ENCODE data around the gene TBL3.
A peak's percentile ranks its signal among the peaks of the same experiment; 100 is the strongest.
"Not testable (repeated sequence)": the region's sequence is repeated elsewhere in the genome, so short reads cannot be mapped to it uniquely, and the experiment has no call there.

TBL3 gene

DNA sequence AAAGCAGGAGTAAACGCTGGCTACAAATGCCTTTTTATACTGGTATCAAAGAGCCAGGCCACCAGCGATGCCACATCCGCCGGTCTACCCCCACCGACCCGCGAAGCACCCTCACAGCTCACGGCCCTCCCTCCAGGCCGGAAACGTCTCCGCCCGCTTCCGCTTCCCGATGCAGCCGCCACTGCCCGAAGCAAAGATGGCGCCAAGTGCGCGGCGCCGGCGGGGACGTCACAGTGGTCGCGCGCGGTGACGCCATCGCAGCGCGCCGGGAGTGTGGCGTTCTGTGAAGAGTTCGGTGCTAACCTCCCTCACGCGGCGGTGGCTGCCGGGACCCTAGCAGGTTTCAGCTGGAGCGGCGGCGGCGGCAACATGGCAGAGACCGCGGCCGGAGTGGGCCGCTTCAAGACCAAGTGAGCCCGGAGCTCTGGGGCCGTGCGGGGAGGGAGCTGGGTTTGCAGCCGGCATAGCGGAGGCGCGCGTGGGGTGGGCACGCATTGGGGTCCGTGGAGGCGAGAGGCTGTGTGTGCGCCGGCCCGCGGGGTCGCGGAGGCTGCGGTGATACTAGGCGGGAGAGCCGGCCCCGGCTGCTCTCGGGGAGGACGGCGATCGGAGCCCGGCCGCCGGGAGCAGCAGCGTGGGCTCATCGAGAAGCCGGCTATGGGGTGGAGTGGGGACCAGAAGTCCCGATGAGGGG is at the start of gene TBL3:
TSS of gene TBL3 (plus strand) at position 258 of the 694 bp plus-strand sequence. CDS start at position 370, 112 bp downstream.
- DNase-seq, result peak; percentile 90

DNA sequence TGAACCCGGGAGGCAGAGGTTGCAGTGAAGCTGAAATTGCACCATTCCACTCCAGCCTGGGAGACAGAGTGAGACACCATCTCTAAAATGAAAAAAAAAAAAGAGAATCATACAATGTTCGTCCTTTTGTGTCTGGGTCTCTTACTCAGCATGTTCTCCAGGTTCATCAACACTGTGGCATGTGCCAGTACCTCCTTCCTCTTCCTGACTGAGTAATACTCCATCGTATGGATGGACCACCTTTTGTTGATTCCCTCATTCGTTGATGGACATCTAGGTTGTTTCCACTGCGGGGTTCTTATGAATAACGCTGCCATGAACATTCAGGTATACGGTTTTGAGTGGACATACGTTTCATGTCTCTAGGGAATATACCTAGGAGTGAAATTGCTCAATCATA is 49.5 kb upstream of the TBL3 start:
- DNase-seq, result no peak

- no peak for DNase-seq
These were observed 48.4 kb upstream of the TBL3 start for GRCh38 chr16:1923299-1924034.

GRCh38 chr16:1924095-1924494 is 47.8 kb upstream of the TBL3 start:
- DNase-seq, result no peak

DNA sequence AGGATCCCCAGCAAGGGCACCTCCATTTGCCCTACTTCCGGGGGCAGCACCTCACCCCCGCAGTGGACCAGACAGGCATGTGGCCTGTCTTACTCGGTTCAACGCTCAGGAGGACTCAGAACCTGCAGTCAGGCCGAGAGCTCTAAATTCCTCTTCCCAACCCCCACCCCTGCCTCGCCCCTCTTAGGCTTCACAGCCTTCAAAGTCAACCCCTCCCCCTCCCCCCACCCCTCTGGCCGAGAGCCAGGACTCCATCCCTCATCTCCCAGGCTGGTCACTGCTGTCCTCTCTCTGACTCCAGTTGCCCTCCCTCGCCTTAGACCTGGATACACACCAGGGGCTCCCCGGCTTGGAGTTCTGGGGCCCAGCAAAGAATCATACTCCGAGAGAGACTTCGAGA is 45.6 kb upstream of the TBL3 start:
- DNase-seq, result no peak

DNA sequence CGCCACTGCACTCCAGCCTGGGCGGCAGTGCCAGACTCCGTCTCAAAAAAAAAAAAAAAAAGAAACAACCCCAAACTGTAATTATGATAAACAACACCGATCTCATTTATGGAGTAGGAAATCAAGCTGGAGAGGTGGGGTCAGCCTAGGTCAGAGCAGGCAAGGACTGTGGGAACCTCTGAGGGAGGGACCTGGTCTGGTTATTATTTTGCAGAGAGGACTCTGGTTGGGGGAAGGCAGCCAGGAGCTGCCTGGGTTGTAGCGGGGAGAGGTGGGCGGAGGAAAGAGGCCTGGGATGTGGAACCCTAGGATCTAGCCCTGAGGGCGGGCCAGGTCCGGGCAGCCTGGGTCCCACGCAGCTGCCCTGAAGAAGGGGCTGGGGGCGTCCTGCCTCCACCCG is 42.7 kb upstream of the TBL3 start:
- DNase-seq, result peak; percentile 72

- peak; percentile 82 for DNase-seq
These were observed 42.1 kb upstream of the TBL3 start for GRCh38 chr16:1929578-1930337.

DNA sequence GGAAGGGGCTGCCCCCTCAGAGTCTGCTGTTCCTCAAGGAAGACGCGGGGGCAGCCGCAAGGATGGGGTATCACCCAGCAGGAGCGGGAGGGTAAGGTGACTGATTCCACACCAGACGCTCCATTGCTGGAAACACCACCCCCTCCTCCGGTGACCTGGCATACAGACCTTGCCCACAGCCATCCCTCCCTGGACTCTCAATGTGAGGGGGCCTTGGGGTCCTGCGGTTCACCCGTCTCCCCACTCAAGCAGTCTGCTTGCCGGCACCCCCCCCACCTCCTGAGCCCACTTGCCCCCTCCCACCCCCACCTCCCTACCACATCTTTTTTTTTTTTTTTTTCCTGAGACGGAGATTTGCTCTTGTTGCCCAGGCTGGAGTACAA is 41.5 kb upstream of the TBL3 start:
- DNase-seq, result no peak

DNA sequence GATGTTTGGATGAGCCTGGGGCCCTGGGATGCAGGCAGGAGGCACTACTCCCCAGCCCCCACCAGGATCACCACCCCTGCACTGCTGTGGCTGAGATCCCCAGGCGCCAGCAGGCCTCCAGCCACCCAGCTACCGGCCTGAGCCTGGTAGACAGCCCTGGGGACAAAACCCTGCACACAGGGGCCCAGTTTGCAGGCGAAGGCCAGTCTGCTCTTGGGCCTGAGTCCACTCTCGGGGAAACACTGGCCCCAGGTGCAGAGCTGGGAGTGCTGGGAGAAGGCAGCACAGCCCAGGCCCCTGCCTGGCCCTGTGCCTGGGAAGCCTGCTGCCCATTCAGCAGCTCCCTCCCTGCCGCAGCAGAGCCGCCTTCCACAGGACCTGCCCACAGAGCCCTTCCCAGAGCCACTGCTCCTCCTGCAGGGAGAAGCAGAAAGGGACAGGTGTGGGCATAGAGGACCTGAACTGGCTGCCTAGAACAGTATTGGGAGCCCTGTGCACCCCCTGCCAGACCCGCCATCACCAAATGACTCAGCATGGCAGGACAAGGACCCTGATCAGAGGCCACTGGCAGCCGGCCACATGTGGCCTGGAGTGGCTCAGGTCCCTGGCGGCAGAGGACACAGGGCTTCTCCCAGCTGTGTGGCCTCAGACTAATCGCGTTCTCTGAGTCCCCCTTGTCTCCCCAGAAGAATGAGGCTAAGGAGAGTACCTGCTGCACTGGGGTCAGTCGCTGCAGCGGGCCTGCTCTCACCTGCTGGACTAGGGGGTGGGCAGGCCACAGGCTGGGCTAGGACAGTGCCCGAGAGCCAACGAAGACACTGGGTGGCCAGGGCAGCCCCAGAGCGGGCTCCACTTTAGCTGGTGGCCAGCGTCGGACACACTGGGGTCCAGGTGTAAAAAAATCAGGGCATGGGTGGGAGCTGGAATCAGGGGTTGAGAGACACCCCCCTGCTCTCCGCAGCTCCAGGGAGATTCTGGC is 39.5 kb upstream of the TBL3 start:
- DNase-seq, result no peak

DNA sequence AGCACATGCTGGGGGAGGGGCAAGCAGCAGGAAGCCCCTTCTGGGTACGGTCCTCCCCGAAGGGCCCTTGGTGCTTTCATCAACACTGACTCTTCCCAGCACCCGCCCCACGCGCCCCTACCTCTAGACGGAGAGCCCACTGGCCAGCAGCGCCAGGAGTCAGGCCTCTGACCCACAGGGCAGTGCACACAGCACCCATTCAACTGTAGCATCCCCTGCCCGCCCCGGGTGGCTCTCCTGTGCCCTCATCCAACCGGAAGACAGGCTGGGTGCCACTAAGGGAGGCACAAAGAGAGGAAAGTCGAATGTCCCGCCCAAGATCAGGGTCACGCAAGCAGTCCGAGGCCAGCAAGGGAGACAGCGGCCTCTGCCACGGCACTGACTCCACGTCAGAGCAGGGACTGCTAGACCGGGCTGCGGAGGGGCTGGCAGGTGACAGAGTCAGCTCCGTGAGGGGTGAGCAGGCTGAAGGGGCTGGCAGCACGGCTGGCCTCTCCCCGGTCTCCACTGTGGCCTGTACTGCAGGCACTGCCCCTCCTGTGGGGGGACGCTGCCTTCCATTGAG is 38.7 kb upstream of the TBL3 start:
- DNase-seq, result no peak

GRCh38 chr16:1936945-1937479 is 34.8 kb upstream of the TBL3 start:
- DNase-seq, result no peak

- DNase-seq, result no peak
These were observed 33.5 kb upstream of the TBL3 start for GRCh38 chr16:1938316-1938715.

DNA sequence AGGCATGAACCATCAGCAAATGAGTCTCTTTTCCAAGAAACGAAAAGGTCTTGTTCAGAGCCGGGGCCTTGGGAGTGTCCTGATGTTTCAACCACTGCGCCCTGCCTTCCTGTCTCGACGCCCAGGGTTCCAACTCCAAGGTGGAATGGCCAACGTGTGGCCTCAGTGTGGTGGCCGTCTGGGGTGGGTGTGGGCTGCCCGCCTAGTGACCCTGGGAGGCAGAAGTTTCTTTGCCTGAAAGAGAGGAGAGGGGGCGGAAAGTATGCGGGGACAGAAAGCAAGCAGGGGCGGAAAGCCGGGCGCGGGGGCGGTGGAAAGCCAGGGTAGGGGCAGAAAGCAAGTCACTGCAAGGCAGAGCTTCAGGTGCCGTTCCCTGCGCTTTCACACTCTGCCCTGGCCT is 32.9 kb upstream of the TBL3 start:
- no peak for DNase-seq

DNA sequence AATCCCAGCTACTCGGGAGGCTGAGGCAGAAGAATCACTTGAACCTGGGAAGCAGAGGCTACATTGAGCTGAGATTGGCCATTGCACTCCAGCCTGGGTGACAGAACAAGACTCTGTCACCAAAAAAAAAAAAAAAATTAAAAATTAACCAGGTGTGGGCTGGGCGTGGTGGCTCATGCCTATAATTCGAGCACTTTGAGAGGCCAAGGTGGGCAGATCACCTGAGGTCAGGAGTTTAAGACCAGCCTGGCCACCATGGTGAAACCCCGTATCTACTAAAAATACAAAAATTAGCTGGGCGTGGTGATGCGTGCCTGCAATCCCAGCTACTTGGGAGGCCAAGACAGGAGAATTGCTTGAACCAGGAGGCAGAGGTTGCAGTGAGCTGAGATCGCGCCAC is 32.0 kb upstream of the TBL3 start:
- not testable (repeated sequence) for DNase-seq

GRCh38 chr16:1940273-1941161 is 31.3 kb upstream of the TBL3 start:
- no peak for DNase-seq

DNA sequence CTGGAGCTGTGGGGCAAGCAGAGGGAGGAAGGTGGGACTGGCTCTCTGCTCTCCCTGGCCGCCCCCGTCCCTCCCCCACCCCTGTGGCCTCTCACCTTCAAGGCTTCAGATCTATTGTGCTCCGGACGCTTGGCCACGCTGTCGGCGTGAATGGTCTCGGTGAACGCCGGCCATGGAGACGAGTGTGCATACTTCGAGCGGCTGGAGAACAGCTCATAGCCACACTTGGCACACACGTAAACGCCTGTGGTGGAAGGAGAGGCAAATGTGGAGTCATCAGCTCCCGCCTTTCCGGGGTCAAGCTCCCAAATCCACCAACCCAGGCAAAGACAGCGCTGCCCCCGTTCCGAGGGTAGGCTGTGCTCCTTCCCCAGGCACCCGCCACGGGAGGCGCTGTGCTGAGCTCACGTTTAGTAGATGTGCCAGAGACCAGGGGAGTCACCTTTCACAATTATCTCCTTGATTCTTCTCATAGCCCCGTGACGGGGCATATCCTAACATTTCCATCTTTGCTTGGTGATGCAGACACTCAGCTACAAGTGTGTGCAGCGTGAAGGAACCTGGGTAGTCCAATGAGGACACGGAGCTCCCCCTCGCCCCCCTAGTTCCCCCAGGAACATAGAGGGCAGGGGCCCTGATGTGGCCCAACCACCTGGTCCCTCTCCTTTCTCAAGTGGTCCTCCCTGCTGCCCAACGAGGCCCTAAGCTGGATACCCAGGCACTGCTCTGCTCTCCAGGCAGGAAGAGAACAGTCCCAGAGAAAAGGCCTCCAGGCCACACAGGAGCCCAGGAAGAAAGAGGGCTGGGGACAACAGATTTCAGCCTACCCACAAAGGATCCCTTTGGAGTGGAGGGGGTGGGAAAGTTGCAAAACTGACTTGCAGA is 30.4 kb upstream of the TBL3 start:
- no peak for DNase-seq

DNA sequence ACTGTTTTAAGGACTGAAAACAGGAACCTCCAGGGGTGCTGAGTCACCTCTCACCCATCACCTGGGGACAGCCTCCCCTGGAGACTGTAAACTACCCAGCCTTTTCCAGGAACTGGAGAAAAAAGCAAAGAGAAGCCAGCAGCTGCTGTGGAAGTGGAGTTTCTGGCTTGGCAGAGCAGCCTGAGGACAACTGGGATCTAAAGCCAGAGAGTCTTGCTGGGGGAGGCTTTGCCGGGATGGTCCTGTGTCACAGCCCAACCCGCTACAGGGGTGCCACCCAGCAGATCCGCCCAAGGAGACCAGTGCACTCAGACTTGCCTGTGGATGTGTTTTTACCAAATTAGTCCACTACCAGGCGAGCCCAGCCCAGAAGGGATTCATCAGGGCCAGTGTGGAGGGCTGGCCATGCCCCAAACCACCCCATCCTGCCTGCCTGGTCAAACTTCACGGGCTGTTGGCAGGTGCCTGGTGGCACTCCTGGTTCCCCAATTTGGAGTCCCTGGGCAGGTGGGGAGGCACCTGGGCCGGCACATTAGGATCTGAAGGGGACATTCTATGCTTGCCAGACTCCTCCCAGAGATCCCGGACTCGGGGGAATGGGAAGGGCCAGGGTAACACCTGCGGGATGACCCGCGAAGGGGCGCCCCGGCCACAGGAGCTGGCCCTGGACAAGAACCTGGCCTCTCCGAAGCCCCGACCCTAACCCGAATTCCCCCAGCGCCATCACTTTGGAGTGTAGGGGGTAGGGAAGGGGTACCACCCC is 29.6 kb upstream of the TBL3 start:
- no peak for DNase-seq

DNA sequence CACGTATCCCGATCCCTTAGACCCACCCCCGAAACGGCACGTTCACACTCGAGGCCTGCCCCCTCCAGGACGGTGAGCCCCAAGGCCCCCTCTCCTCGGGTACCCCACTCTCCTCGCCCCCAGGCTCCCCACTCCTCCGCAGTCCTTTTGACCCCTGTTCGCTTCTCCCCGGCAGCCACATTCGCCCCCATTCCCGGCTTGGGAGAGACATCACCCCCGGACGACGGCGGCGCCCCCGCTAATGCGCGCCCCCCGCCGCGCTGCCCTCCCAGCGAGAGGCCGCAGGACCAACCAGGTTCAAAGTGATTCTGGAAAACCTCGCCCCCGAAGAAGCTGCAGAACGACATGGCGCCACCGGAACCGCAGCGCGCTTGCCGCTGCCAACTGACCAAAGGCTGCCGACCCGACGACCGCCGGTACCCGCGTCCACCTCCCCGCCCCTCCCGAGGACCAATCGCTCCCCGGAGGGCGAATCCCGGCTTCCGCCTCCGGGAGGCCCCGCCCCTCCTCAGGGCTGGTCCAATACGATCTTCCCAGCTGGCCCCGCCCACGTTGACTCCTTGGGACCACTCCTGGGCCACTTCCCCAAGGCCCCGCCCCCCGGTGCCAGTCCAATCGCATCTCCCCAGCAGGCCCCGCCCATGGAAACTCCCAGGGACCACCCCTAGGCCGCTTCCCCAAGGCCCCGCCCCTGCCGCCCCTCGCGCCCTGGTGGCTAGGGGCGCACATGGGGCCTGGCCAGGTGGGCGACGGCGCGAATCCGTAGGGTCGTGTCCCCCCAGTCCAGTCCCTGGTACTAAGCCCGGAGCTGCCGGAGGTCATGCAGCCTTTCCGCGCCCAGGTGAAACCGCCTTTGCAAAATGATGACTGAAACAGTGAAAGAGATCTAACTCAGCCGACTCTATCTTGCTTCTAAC is 28.8 kb upstream of the TBL3 start, which contains the start of gene MSRB1:
TSS of gene MSRB1 (minus strand) at position 390 of the 917 bp plus-strand sequence. CDS start at position 347, 43 bp downstream.
- peak; percentile 99 for DNase-seq

Measured in NCI-H2227 treated with DMSO at 0.1 percent for 48 hours (cell line).